Endothelial cell (in vitro differentiated cells): ENCODE data around the gene CCDC97. TPM values are rescaled to one million over a fixed set of nuclear protein-coding genes. Genes with fewer than 3 reads are reported as not detected.

ENCODE experiments used
- DNase-seq: peaks from one replicate; pipeline ENCODE4 v3.0.0; 2021; ENCODE audit warnings: low spot score
- H3K27ac Mint-ChIP-seq: one replicate; pipeline ENCODE4 v1.8.0; 2021; ENCODE audit warnings: mixed read lengths, inconsistent platforms; ENCODE audit not compliant: unreplicated experiment
- H3K27me3 Mint-ChIP-seq: one replicate; pipeline ENCODE4 v1.8.0; 2021; ENCODE audit warnings: mild to moderate bottlenecking, moderate library complexity, mixed read lengths, inconsistent platforms; ENCODE audit not compliant: unreplicated experiment
- H3K36me3 Mint-ChIP-seq: one replicate; pipeline ENCODE4 v1.8.0; 2021; ENCODE audit warnings: mild to moderate bottlenecking, low read depth, mixed read lengths, inconsistent platforms; ENCODE audit not compliant: unreplicated experiment
- H3K4me1 Mint-ChIP-seq: one replicate; pipeline ENCODE4 v1.8.0; 2021; ENCODE audit warnings: mild to moderate bottlenecking, mixed read lengths, inconsistent platforms; ENCODE audit not compliant: unreplicated experiment
- H3K4me3 Mint-ChIP-seq: one replicate; pipeline ENCODE4 v1.8.0; 2021; ENCODE audit warnings: mild to moderate bottlenecking, mixed read lengths, inconsistent platforms; ENCODE audit not compliant: unreplicated experiment
- H3K9me3 Mint-ChIP-seq: one replicate; pipeline ENCODE4 v1.8.0; 2021; ENCODE audit warnings: mixed read lengths, inconsistent platforms; ENCODE audit not compliant: unreplicated experiment
- CTCF ChIP-seq: fragments of 200-600 bp; sonication (generic); IDR thresholded peaks from one replicate; pipeline ENCODE4 v1.5.0; 2021; ENCODE audit warnings: antibody characterized with exemption; ENCODE audit not compliant: unreplicated experiment
- total RNA-seq: library from RNA; stranded (reverse); fragmentation: NEBNext Ultra II Directional; extraction: Animal tissue kit (Norgen Biotek cat#: 25700); gene quantifications from one replicate; pipeline ENCODE4 v1.2.1, GENCODE V29; 2021; ENCODE audit not compliant: unreplicated experiment

Gene CCDC97
- total RNA-seq, 1 donor from 2014 or later, result 28.6 TPM

DNA sequence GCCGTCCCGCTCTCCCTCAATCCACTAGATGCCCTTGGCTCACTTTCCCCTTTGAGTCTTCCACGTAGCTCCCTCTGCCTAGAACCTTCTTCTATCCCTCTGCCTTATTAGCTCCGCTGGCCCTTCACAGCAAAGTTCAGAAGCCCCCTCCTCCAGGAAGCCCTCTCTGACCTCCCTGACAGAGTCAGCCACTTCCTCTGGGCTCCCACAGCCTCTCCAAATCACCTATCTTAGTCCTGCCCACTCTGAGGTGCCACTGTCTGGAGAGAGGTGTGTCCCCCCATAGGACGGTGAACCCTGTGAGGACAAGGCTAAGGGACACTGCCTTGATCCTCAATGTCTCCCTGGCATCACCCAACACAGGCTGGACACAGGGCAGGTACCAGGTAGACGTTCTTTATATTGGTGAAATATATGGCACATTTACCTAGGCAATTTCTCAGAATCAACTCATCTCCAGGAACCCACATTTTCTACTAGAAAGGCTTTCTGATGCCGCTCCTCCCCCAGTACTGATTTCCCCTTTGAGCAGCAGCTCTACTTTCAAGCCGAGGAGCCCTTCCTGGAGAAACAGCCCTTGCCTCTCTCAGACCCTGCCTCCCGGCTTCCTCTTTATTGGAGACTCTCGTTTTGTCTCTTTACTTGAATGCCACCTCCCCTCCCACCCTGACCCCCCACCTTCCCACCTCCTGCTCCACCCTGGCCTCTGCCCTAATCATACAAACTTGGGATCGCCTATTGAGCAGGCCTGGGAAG lies 47.2 kb downstream of the CCDC97 start:
- no peak for DNase-seq
- TF ChIP-seq CTCF, result no peak
- Mint-ChIP-seq H3K36me3 (peaks cover 6% of the 10 kb centered on the region), H3K9me3 (no peaks in the 10 kb centered on the region), H3K27ac (no peak overlapping the region), H3K27me3 (peaks cover 23% of the 10 kb centered on the region), H3K4me3 (peak overlapping the region; percentile 47), H3K4me1 (peaks cover 15% of the 10 kb centered on the region)

- H3K36me3 Mint-ChIP-seq, result peaks cover 4% of the 10 kb centered on the region
- H3K4me3 Mint-ChIP-seq, result no peak overlapping the region
- no peak for TF ChIP-seq CTCF
- H3K4me1 Mint-ChIP-seq, result peaks cover 13% of the 10 kb centered on the region
- no peak overlapping the region for H3K27ac Mint-ChIP-seq
- no peak for DNase-seq
- H3K9me3 Mint-ChIP-seq, result no peaks in the 10 kb centered on the region
- H3K27me3 Mint-ChIP-seq, result peaks cover 23% of the 10 kb centered on the region
Measured at GRCh38 chr19:41357746-41358145, 47.8 kb downstream of the CCDC97 start.

DNA sequence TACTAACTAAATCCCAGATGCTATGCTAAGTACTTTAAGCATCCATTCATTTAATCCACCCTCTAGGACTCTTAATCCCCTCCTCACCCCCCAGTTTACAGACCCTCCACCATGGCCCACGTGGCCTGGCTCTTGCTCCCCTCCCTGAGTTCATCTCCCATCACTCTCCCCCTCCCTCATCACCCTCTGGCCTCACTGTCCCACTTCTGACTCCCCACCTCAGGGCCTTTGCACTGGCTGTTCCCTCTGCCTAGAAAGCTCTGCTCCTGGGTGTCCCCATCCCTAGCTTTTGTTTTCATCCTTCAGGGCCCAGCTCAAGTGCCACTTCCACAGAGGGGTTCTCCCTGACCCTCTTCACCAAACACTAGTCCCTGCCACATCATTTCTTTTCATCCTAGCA lies 49.8 kb downstream of the CCDC97 start:
- peaks cover 17% of the 10 kb centered on the region for H3K4me1 Mint-ChIP-seq
- TF ChIP-seq CTCF, result no peak
- peaks cover 4% of the 10 kb centered on the region for H3K36me3 Mint-ChIP-seq
- no peak for DNase-seq
- H3K27ac Mint-ChIP-seq, result no peak overlapping the region
- no peak overlapping the region for H3K4me3 Mint-ChIP-seq
- no peaks in the 10 kb centered on the region for H3K9me3 Mint-ChIP-seq
- H3K27me3 Mint-ChIP-seq, result peaks cover 23% of the 10 kb centered on the region

DNA sequence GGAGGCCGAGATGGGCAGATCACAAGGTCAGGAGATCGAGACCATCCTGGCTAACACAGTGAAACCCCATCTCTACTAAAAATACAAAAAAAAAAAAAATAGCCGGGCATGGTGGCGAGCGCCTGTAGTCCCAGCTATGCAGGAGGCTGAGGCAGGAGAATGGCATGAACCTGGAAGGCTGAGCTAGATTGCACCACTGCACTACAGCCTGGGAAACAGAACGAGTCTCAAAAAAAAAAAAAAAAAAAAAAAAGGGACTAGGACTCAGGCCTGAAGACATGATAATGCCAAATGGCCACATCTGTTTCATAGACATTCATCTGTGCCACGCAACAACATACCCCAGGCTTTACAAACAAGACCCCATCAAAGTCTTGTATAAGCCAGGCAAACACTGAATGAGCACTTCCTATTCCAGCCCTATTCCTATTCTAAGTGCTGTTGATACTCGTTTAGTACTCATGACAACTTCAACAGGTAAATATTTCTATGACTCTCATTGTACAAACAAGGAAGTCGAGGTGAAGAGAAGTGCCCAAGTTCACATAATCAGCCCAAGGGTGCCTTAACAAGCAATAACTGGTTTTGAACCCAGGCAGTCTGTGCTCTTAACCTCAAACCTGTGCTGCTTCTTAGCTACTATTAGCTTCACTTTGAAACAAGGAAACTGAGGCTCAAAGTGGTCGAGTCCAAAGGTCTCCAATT lies 52.3 kb downstream of the CCDC97 start:
- TF ChIP-seq CTCF, result no peak
- no peaks in the 10 kb centered on the region for H3K36me3 Mint-ChIP-seq

DNA sequence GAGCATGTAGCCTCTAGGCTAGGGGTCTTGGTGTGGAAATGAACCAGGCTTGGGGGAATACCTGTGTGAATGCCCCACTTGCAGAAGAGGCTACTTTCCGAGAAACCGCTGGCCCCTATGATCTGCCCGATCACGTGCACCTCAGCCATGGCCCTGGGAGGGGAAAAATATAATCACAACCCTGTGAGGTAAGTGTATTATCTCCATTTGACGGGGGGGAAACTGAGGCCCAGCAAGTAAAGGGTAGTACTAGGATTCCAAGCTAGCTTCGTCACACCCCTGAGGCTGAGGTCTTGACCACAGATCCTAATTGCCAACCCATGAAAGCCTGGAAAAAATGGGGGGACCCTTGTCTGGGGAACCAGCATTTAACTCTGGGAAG lies 53.4 kb downstream of the CCDC97 start:
- Mint-ChIP-seq H3K9me3 (no peaks in the 10 kb centered on the region), H3K4me1 (peaks cover 8% of the 10 kb centered on the region), H3K27me3 (peaks cover 16% of the 10 kb centered on the region), H3K27ac (peak overlapping the region; percentile 100), H3K4me3 (peak overlapping the region; percentile 96), H3K36me3 (no peaks in the 10 kb centered on the region)
- TF ChIP-seq CTCF, result no peak
- no peak for DNase-seq

More for the DNA sequence above, 52.3 kb downstream of the CCDC97 start:
- Mint-ChIP-seq H3K4me1 (peaks cover 9% of the 10 kb centered on the region), H3K4me3 (peak overlapping the region; percentile 25), H3K27me3 (peaks cover 17% of the 10 kb centered on the region), H3K9me3 (no peaks in the 10 kb centered on the region), H3K27ac (no peak overlapping the region)
- no peak for DNase-seq
